Measurements from ENCODE around the gene RNF133. TPM values are rescaled to one million over a fixed set of nuclear protein-coding genes. Genes with fewer than 3 reads are reported as not detected.

RNF133 gene
- total and polyA plus RNA-seq, 2 donors (not counting 1 experiment from before 2014, with no cell fraction given): not detected

GRCh38 chr7:122691569-122692235 is 7.2 kb downstream of the RNF133 start:
- no peak overlapping the region for H3K4me2 ChIP-seq (replicated peaks; ENCODE audit: low read depth, low read length, poor library complexity, severe bottlenecking)
- Mint-ChIP-seq H3K9me3 (ENCODE audit: insufficient read depth) (peaks cover 4% of the 10 kb centered on the region), H3K4me1 (no peaks in the 10 kb centered on the region), H3K4me3 (no peak overlapping the region), H3K27me3 (no peaks in the 10 kb centered on the region), H3K27ac (no peak overlapping the region)
- no peak for DNase-seq
- H3K9me3 ChIP-seq (ENCODE audit: control extremely low read depth in 1 of 3, control insufficient read depth in 2 of 3, insufficient read depth in 1 of 3, low read length in 2 of 3): peaks cover 0 to 20% (median 0%) of the 10 kb centered on the region in 3 donors
- no peak overlapping the region for H3K9ac ChIP-seq (ENCODE audit: low read length)
- ATAC-seq (ENCODE audit: low read depth): no peak
- H4K20me1 ChIP-seq (ENCODE audit: control insufficient read depth, insufficient read depth, low read length, poor library complexity, severe bottlenecking): no peaks in the 10 kb centered on the region
- no peak overlapping the region for H3K4me3 ChIP-seq (ENCODE audit: control extremely low read depth in 1 of 5, extremely low read depth in 1 of 5, insufficient read depth in 1 of 5, low read depth in 2 of 5, low read length in 4 of 5)
- no peak overlapping the region for H3K27ac ChIP-seq (ENCODE audit: low read length in 2 of 2)
- no peaks in the 10 kb centered on the region for H3K36me3 ChIP-seq (replicated peaks in 1 of 2; ENCODE audit: control extremely low read depth in 1 of 2, control insufficient read depth in 1 of 2, extremely low read depth in 1 of 2, insufficient read depth in 2 of 2, low read length in 1 of 2)
- H2AFZ ChIP-seq (ENCODE audit: insufficient read depth, low read depth, low read length, poor library complexity, severe bottlenecking): no peak overlapping the region
- POLR2A ChIA-PET: no interaction called here
- WGBS (ENCODE audit: insufficient coverage): 93% methylated on average over 12 of the region's 14 CpGs
- H3K79me2 ChIP-seq (ENCODE audit: control insufficient read depth, insufficient read depth, low read length): no peaks in the 10 kb centered on the region
- H3K4me1 ChIP-seq (ENCODE audit: control insufficient read depth in 2 of 2, insufficient read depth in 2 of 2, low read length in 2 of 2): no peaks in the 10 kb centered on the region
- intact Hi-C loops (cut with micrococcal nuclease): no loop called here
- CTCF ChIA-PET: no interaction called here
- TF ChIP-seq EZH2 (IDR thresholded peaks at IDR 0.05; ENCODE audit: borderline replicate concordance, insufficient read depth, low read depth, low read length, poor library complexity, severe bottlenecking) (no peak), CTCF (IDR thresholded peaks at IDR 0.05) (no peak)
- no peaks in the 10 kb centered on the region for H3K27me3 ChIP-seq (replicated peaks in 1 of 4; ENCODE audit: control extremely low read depth in 1 of 4, control insufficient read depth in 3 of 4, insufficient read depth in 4 of 4, low read length in 3 of 4)

GRCh38 chr7:122689346-122690109 is 9.4 kb downstream of the RNF133 start:
- DNase-seq: no peak
- no peak overlapping the region for H3K4me2 ChIP-seq (replicated peaks; ENCODE audit: low read depth, low read length, poor library complexity, severe bottlenecking)
- H3K79me2 ChIP-seq (ENCODE audit: control insufficient read depth, insufficient read depth, low read length): no peaks in the 10 kb centered on the region
- ChIA-PET POLR2A (no interaction called here), CTCF (no interaction called here)
- no peak overlapping the region for H2AFZ ChIP-seq (ENCODE audit: insufficient read depth, low read depth, low read length, poor library complexity, severe bottlenecking)
- H3K9me3 Mint-ChIP-seq (ENCODE audit: insufficient read depth): peaks cover 4% of the 10 kb centered on the region
- H3K27ac Mint-ChIP-seq: no peak overlapping the region
- 90% methylated on average over 13 of the region's 13 CpGs for WGBS (ENCODE audit: insufficient coverage)
- H3K27me3 Mint-ChIP-seq: no peaks in the 10 kb centered on the region
- no peaks in the 10 kb centered on the region for H3K4me1 Mint-ChIP-seq
- no peak for TF ChIP-seq CTCF (IDR thresholded peaks at IDR 0.05)
- TF ChIP-seq EZH2 (IDR thresholded peaks at IDR 0.05; ENCODE audit: borderline replicate concordance, insufficient read depth, low read depth, low read length, poor library complexity, severe bottlenecking): no peak
- no peaks in the 10 kb centered on the region for H3K27me3 ChIP-seq (replicated peaks in 1 of 4; ENCODE audit: control extremely low read depth in 1 of 4, control insufficient read depth in 3 of 4, insufficient read depth in 4 of 4, low read length in 3 of 4)
- ATAC-seq (ENCODE audit: low read depth): no peak
- H3K4me1 ChIP-seq (ENCODE audit: control insufficient read depth in 2 of 2, insufficient read depth in 2 of 2, low read length in 2 of 2): no peaks in the 10 kb centered on the region
- H3K27ac ChIP-seq (ENCODE audit: low read length in 2 of 2): no peak overlapping the region
- H4K20me1 ChIP-seq (ENCODE audit: control insufficient read depth, insufficient read depth, low read length, poor library complexity, severe bottlenecking): no peaks in the 10 kb centered on the region
- H3K9ac ChIP-seq (ENCODE audit: low read length): no peak overlapping the region
- intact Hi-C loops (cut with micrococcal nuclease): no loop called here
- no peak overlapping the region for H3K4me3 Mint-ChIP-seq
- no peak overlapping the region for H3K4me3 ChIP-seq (ENCODE audit: control extremely low read depth in 1 of 5, extremely low read depth in 1 of 5, insufficient read depth in 1 of 5, low read depth in 2 of 5, low read length in 4 of 5)
- H3K9me3 ChIP-seq (ENCODE audit: control extremely low read depth in 1 of 3, control insufficient read depth in 2 of 3, insufficient read depth in 1 of 3, low read length in 2 of 3): peaks cover 0 to 20% (median 0%) of the 10 kb centered on the region in 3 donors
- no peaks in the 10 kb centered on the region for H3K36me3 ChIP-seq (replicated peaks in 1 of 2; ENCODE audit: control extremely low read depth in 1 of 2, control insufficient read depth in 1 of 2, extremely low read depth in 1 of 2, insufficient read depth in 2 of 2, low read length in 1 of 2)

Data from B cell (primary cell).